A549 (cell line): Measurements from ENCODE around the gene DOCK6. TPM values are rescaled to one million over a fixed set of nuclear protein-coding genes. Genes with fewer than 3 reads are reported as not detected.

Source experiments
- ATAC-seq, 2 experiments: fragments of 200-7000 bp in 1 of 2; fragments of >200 bp in 1 of 2; cut with Nextera tagmentation in 1 of 2; cut with Tn5 transposase in 1 of 2; 3 replicates each; pipeline versions ENCODE4 v1.8.0 to v1.9.1; 2018 to 2020; ENCODE audit warnings: mild to moderate bottlenecking in 1 of 2, moderate library complexity in 1 of 2
- CTCF ChIA-PET: fragments of 300-600 bp; sonication (Branson Sonifier 250); formaldehyde crosslinking; extraction: SDS; loops from one replicate; lab custom pipeline; 2021; ENCODE audit warnings: antibody characterized with exemption, inconsistent platforms; lab: Yijun Ruan, JAX
- POLR2A ChIA-PET: fragments of 350-600 bp; formaldehyde crosslinking; extraction: SDS; loops from one replicate; lab custom pipeline; 2021; ENCODE audit warnings: antibody characterized with exemption, inconsistent platforms; lab: Yijun Ruan, JAX
- DNase-seq, 2 experiments: peaks; one replicate each; pipeline versions ENCODE4 v3.0.0 to v3.0.0-alpha.2; 2011 to 2016; ENCODE audit warnings: low read depth in 1 of 2, low spot score in 1 of 2
- FAIRE-seq: peaks from 2 replicates; lab custom pipeline; 2011; peaks lifted over from hg19 to GRCh38; lab: Jason Lieb, UNC
- H3K27ac ChIP-seq, 2 experiments: fragments of >200 bp; sonication (Bioruptor Twin); formaldehyde crosslinking; 3 replicates each; pipeline ENCODE4 v1.5.1; 2016 to 2017
- H3K4me1 ChIP-seq: fragments of >200 bp; sonication (Bioruptor Twin); formaldehyde crosslinking; 3 replicates; pipeline ENCODE4 v1.6.1; 2016
- H3K4me2 ChIP-seq: fragments of >200 bp; sonication (Bioruptor Twin); formaldehyde crosslinking; 3 replicates; pipeline ENCODE4 v1.6.1; 2016
- H3K4me3 ChIP-seq: fragments of >200 bp; sonication (Bioruptor Twin); formaldehyde crosslinking; 3 replicates; pipeline ENCODE4 v1.5.1; 2016
- H3K9me3 ChIP-seq: fragments of >200 bp; sonication (Bioruptor Twin); formaldehyde crosslinking; 3 replicates; pipeline ENCODE4 v1.6.1; 2016
- CEBPB ChIP-seq, 2 experiments: fragments of >200 bp in 1 of 2; sonication (Bioruptor Twin) in 1 of 2; formaldehyde crosslinking in 1 of 2; IDR thresholded peaks; 2 replicates each; pipeline ENCODE4 v1.6.1; 2012 to 2016
- EHMT2 ChIP-seq: fragments of 200-600 bp; sonication (generic); IDR thresholded peaks from 2 replicates; pipeline ENCODE4 v1.6.1; 2016; ENCODE audit warnings: antibody characterized with exemption, low read depth, mild to moderate bottlenecking, moderate library complexity
- FOSL2 ChIP-seq, 2 experiments: fragments of 450-650 bp in 1 of 2; fragments of >200 bp in 1 of 2; sonication (Bioruptor Twin) in 1 of 2; formaldehyde crosslinking; IDR thresholded peaks; 2 replicates each; pipeline versions ENCODE4 v1.5.0 to v1.6.1; 2016 to 2020; ENCODE audit warnings: mild to moderate bottlenecking in 1 of 2, moderate library complexity in 1 of 2
- HEYL ChIP-seq: fragments of 250-450 bp; sonication (Bioruptor Pico); IDR thresholded peaks from 2 replicates; pipeline ENCODE4 v1.8.0; 2021; ENCODE audit warnings: mild to moderate bottlenecking, moderate library complexity
- HOXA7 ChIP-seq: fragments of 250-450 bp; sonication (Bioruptor Pico); IDR thresholded peaks from 2 replicates; pipeline ENCODE4 v1.5.0; 2020; ENCODE audit warnings: mild to moderate bottlenecking, moderate library complexity
- MAFK ChIP-seq: fragments of 450-650 bp; IDR thresholded peaks from 2 replicates; pipeline ENCODE4 v1.6.1; 2014; ENCODE audit not compliant: partially characterized antibody
- MYC ChIP-seq: IDR thresholded peaks from 2 replicates; pipeline ENCODE4 v1.6.1; 2012; ENCODE audit warnings: mild to moderate bottlenecking, inconsistent platforms, low read length, improper control_type of control experiment, borderline replicate concordance
- RARB ChIP-seq: fragments of 250-450 bp; sonication (Bioruptor Pico); IDR thresholded peaks from 2 replicates; pipeline ENCODE4 v1.8.0; 2021; ENCODE audit warnings: mild to moderate bottlenecking, moderate library complexity
- RNF2 ChIP-seq: fragments of 200-600 bp; sonication (generic); IDR thresholded peaks from 2 replicates; pipeline ENCODE4 v1.6.1; 2016; ENCODE audit warnings: low read depth, mild to moderate bottlenecking, antibody characterized with exemption, moderate library complexity, borderline replicate concordance
- TFCP2L1 ChIP-seq: fragments of 250-450 bp; sonication (Bioruptor Pico); IDR thresholded peaks from 2 replicates; pipeline ENCODE4 v1.5.0; 2021; ENCODE audit warnings: mild to moderate bottlenecking
- ZFP36 ChIP-seq: fragments of 450-650 bp; IDR thresholded peaks from 2 replicates; pipeline ENCODE4 v1.6.1; 2014; ENCODE audit warnings: borderline replicate concordance; ENCODE audit not compliant: partially characterized antibody
- WGBS: methylation state at CpG from one replicate; pipeline ENCODE4 v1.1.6; 2017; ENCODE audit errors: missing lambda C conversion rate; 5-methylcytosine and 5-hydroxymethylcytosine counted together
- polyA plus RNA-seq, 4 experiments: library from polyadenylated mRNA; depleted of rRNA in 3 of 4; stranded (reverse); fragments of >200 nt; fragmentation: RNase III in 1 of 4; extraction: RNeasy Plus Mini Kit Qiagen cat#74134 plus additional on column Dnase treatment in 1 of 4; gene quantifications; 2 replicates in 3 of 4; 3 replicates in 1 of 4; pipeline ENCODE4 v1.2.3, GENCODE V29; 2011 to 2017
- TF ChIP-seq, protein P1 (sequence below): fragments of 250-450 bp; sonication (Bioruptor Pico); IDR thresholded peaks from 2 replicates; pipeline ENCODE4 v1.5.0; 2021; ENCODE audit warnings: mild to moderate bottlenecking, moderate library complexity, borderline replicate concordance
- TF ChIP-seq, protein P2 (sequence below): IDR thresholded peaks from 2 replicates; pipeline ENCODE4 v1.6.1; 2012; ENCODE audit warnings: low read depth, borderline replicate concordance
- TF ChIP-seq, protein P3 (sequence below): fragments of >200 bp; sonication (Bioruptor Twin); formaldehyde crosslinking; IDR thresholded peaks from 3 replicates; pipeline ENCODE4 v1.6.1; 2016
- TF ChIP-seq, protein P4 (sequence below): fragments of >200 bp; sonication (Bioruptor Twin); formaldehyde crosslinking; IDR thresholded peaks from 2 replicates; pipeline ENCODE4 v1.6.1; 2016
- TF ChIP-seq, protein P5 (sequence below): IDR thresholded peaks from 2 replicates; pipeline ENCODE4 v1.6.1; 2012

The DOCK6 gene
- polyA plus RNA-seq, 2 of the 4 experiments (the other 2 are of a cell fraction) = 7.6 to 8.0 TPM

DNA sequence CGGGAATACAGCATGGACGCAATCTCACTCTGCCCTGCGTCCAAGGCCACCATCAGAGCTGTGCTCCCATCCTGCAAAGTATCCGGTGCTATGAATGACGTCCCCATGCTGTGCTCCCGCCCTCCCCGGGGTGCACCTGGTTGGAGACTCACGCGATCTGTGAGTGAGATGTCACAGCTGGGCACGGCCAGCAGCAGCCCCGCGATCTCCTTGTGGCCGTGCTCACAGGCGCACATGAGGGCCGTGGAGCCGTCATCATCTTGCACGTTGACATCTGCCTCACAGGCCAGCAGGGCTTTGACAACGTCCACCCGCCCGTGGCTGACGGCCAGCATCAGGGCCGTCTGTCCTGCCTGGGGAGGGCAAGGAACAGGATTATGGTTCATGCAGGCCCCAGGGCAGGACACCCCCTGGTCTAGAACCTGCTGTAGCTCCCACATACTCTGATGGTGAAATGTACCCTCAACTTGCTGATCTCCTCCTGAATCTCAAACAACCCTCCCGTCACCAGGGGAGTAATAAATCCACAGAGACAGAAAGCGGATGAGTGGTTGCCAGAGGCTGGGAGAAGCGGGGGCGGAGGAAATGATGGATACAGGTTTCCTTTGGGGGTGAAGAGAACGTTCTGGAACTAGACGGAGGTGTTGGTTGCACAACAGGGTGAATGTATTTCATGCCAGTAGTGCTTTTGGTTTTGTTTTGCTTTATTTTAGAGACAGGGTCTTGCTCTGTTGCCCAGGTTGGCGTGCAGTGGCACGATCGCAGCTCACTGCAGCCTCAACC lies 92.2 kb downstream of the DOCK6 start:
- CTCF ChIA-PET = interaction anchor here (1.0 kb wide), 1 partner anchor 44 kb away, joined by 3 read pairs; no protein-coding TSS in a partner anchor
- FAIRE-seq (no peak), ATAC-seq (no peak), DNase-seq (no peak)
- Histone ChIP-seq H3K4me3 (no peak overlapping the region), H3K4me2 (no peak overlapping the region), H3K4me1 (peaks cover 10% of the 10 kb centered on the region; the same call in 2 of the 3 replicates), H3K9me3 (no peaks in the 10 kb centered on the region), H3K27ac (no peak overlapping the region)
- POLR2A ChIA-PET = no interaction called here
- 95% methylated on average over 12 of the region's 31 CpGs for WGBS
- TF ChIP-seq HEYL (CRISPR knock-in tag) (no peak), ZFP36 (peak; percentile 24)
- TF ChIP-seq, all 56 proteins: peak for 1

DNA sequence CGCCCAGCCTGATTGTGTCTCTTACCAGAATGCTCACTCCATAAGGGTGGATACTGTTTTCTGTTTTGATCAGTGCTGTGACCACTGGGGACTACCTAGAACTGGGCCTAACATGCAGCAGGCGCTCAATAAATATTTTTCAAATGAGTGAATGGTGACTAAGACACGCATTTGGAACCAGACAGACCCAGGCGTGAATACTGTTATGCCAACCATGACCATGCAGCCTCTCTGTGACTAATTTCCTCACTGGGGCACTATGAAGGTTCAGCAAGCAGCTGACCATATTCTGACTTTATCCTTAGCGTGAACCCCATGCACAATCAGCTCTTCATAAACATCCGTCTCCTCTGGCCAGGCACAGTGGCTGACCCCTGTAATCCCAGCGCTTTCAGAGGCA lies 93.8 kb downstream of the DOCK6 start:
- Histone ChIP-seq H3K4me3 (no peak overlapping the region), H3K4me1 (peaks cover 10% of the 10 kb centered on the region; the same call in 2 of the 3 replicates), H3K9me3 (no peaks in the 10 kb centered on the region), H3K27ac (peak overlapping the region; percentile 56 to 73), H3K4me2 (peak overlapping the region; percentile 37; the same call in 2 of the 3 replicates)
- CTCF ChIA-PET = interaction anchor here (0.8 to 1.8 kb wide), 3 partner anchors 30 to 43 kb away, joined by 3 to 4 read pairs (median 4); no protein-coding TSS in a partner anchor
- WGBS = 24% methylated on average over 7 of the region's 7 CpGs
- DNase-seq = peak; percentile 49 to 66
- TF ChIP-seq MYC (no peak), MAFK (peak; percentile 52), ZFP36 (no peak), CEBPB (IDR thresholded peaks at IDR 0.05) (no peak), EHMT2 (no peak), RNF2 (no peak), HOXA7 (CRISPR knock-in tag) (no peak), FOSL2 (IDR thresholded peaks at IDR 0.05) (0 out of 2 replicates have a peak, but pooled peaks have one; percentile 9), FOSL2 (CRISPR knock-in tag; IDR thresholded peaks at IDR 0.05) (peak; percentile 62), RARB (no peak), TFCP2L1 (no peak)
- TF ChIP-seq, protein P1, sequence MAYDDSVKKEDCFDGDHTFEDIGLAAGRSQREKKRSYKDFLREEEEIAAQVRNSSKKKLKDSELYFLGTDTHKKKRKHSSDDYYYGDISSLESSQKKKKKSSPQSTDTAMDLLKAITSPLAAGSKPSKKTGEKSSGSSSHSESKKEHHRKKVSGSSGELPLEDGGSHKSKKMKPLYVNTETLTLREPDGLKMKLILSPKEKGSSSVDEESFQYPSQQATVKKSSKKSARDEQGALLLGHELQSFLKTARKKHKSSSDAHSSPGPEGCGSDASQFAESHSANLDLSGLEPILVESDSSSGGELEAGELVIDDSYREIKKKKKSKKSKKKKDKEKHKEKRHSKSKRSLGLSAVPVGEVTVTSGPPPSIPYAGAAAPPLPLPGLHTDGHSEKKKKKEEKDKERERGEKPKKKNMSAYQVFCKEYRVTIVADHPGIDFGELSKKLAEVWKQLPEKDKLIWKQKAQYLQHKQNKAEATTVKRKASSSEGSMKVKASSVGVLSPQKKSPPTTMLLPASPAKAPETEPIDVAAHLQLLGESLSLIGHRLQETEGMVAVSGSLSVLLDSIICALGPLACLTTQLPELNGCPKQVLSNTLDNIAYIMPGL (CRISPR knock-in tag) = no peak
- TF ChIP-seq, protein P2, sequence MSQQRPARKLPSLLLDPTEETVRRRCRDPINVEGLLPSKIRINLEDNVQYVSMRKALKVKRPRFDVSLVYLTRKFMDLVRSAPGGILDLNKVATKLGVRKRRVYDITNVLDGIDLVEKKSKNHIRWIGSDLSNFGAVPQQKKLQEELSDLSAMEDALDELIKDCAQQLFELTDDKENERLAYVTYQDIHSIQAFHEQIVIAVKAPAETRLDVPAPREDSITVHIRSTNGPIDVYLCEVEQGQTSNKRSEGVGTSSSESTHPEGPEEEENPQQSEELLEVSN = no peak
- TF ChIP-seq, protein P3, sequence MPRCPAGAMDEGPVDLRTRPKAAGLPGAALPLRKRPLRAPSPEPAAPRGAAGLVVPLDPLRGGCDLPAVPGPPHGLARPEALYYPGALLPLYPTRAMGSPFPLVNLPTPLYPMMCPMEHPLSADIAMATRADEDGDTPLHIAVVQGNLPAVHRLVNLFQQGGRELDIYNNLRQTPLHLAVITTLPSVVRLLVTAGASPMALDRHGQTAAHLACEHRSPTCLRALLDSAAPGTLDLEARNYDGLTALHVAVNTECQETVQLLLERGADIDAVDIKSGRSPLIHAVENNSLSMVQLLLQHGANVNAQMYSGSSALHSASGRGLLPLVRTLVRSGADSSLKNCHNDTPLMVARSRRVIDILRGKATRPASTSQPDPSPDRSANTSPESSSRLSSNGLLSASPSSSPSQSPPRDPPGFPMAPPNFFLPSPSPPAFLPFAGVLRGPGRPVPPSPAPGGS = no peak
- TF ChIP-seq, protein P4, sequence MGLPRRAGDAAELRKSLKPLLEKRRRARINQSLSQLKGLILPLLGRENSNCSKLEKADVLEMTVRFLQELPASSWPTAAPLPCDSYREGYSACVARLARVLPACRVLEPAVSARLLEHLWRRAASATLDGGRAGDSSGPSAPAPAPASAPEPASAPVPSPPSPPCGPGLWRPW = no peak
- TF ChIP-seq, protein P5, sequence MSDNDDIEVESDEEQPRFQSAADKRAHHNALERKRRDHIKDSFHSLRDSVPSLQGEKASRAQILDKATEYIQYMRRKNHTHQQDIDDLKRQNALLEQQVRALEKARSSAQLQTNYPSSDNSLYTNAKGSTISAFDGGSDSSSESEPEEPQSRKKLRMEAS = 0 out of 2 replicates have a peak, but pooled peaks have one; percentile 18
- no peak for FAIRE-seq
- POLR2A ChIA-PET = interaction anchor here (1.0 kb wide), 1 partner anchor 30 kb away, joined by 4 read pairs; no protein-coding TSS in a partner anchor
- peak; percentile 85 to 87; a peak in 5 of 6 replicates for ATAC-seq
